Liver (tissue), 9 donors: ENCODE results near the gene GPR150. TPM values are rescaled to one million over a fixed set of nuclear protein-coding genes. Genes with fewer than 3 reads are reported as not detected.

Experiments
- DNase-seq: peaks from one replicate; pipeline ENCODE4 v3.0.0-alpha.2; 2017; ENCODE audit warnings: low spot score
- H3K27ac ChIP-seq, 2 donors: one replicate each; pipeline ENCODE4 v1.7.0; 2013; ENCODE audit warnings: inconsistent platforms in 2 of 2, low read length in 2 of 2, control low read depth in 1 of 2, low read depth in 1 of 2, mild to moderate bottlenecking in 1 of 2
- H3K27me3 ChIP-seq, 4 donors: one replicate each; pipeline versions ENCODE4 v1.6.1 to v1.7.0; 2013; ENCODE audit warnings: low read length in 3 of 4, inconsistent platforms in 1 of 4, mild to moderate bottlenecking in 1 of 4, moderate library complexity in 1 of 4; ENCODE audit not compliant: control insufficient read depth in 4 of 4, insufficient read depth in 4 of 4
- H3K36me3 ChIP-seq, 4 donors: one replicate each; pipeline versions ENCODE4 v1.6.1 to v1.7.0; 2013; ENCODE audit warnings: low read length in 3 of 4, mild to moderate bottlenecking in 3 of 4, low read depth in 1 of 4, moderate library complexity in 1 of 4; ENCODE audit not compliant: control insufficient read depth in 4 of 4, insufficient read depth in 3 of 4
- H3K4me1 ChIP-seq, 4 donors: one replicate each; pipeline versions ENCODE4 v1.6.1 to v1.7.0; 2013; ENCODE audit warnings: low read length in 3 of 4, mild to moderate bottlenecking in 3 of 4, moderate library complexity in 1 of 4; ENCODE audit not compliant: control insufficient read depth in 4 of 4, insufficient read depth in 4 of 4
- H3K4me3 ChIP-seq, 3 donors: one replicate each; pipeline versions ENCODE4 v1.6.1 to v1.7.0; 2013; ENCODE audit warnings: low read length in 3 of 3, control low read depth in 1 of 3, low read depth in 1 of 3, mild to moderate bottlenecking in 1 of 3
- H3K9ac ChIP-seq, 2 donors: one replicate each; pipeline ENCODE4 v1.7.0; 2013; ENCODE audit warnings: low read length in 2 of 2, mild to moderate bottlenecking in 2 of 2, moderate library complexity in 2 of 2, control low read depth in 1 of 2, low read depth in 1 of 2
- H3K9me3 ChIP-seq, 4 donors: one replicate each; pipeline versions ENCODE4 v1.6.1 to v1.7.0; 2013; ENCODE audit warnings: low read length in 3 of 4; ENCODE audit not compliant: control insufficient read depth in 4 of 4
- ATF3 ChIP-seq: IDR thresholded peaks from 2 replicates; pipeline ENCODE4 v1.6.1; 2016; ENCODE audit warnings: antibody characterized with exemption
- CTCF ChIP-seq: fragments of 150-350 bp; IDR thresholded peaks from 2 replicates; pipeline ENCODE4 v1.5.1; 2017; ENCODE audit warnings: improper control_type of control experiment, low read depth, low read length; ENCODE audit not compliant: missing input control
- FOXA1 ChIP-seq: IDR thresholded peaks from 2 replicates; pipeline ENCODE4 v1.6.1; 2016; ENCODE audit warnings: antibody characterized with exemption
- FOXA2 ChIP-seq: IDR thresholded peaks from 2 replicates; pipeline ENCODE4 v1.6.1; 2016; ENCODE audit warnings: antibody characterized with exemption
- GABPA ChIP-seq, 2 donors: IDR thresholded peaks in 1 of 2; conservative IDR thresholded peaks in 1 of 2; 2 replicates each; pipeline ENCODE4 v1.6.1; 2016; ENCODE audit warnings: antibody characterized with exemption in 2 of 2, mild to moderate bottlenecking in 1 of 2, moderate library complexity in 1 of 2
- HNF4A ChIP-seq, 2 donors: conservative IDR thresholded peaks; 2 replicates each; pipeline ENCODE4 v1.6.1; 2016; ENCODE audit warnings: antibody characterized with exemption in 2 of 2, mild to moderate bottlenecking in 2 of 2
- HNF4G ChIP-seq: IDR thresholded peaks from 2 replicates; pipeline ENCODE4 v1.6.1; 2016; ENCODE audit warnings: antibody characterized with exemption
- JUND ChIP-seq, 2 donors: IDR thresholded peaks; 2 replicates each; pipeline ENCODE4 v1.6.1; 2016; ENCODE audit warnings: antibody characterized with exemption in 2 of 2
- MAX ChIP-seq: IDR thresholded peaks from 2 replicates; pipeline ENCODE4 v1.6.1; 2016; ENCODE audit warnings: antibody characterized with exemption
- NR2F2 ChIP-seq: IDR thresholded peaks from 2 replicates; pipeline ENCODE4 v1.6.1; 2016; ENCODE audit warnings: antibody characterized with exemption
- RAD21 ChIP-seq, 2 donors: IDR thresholded peaks; 2 replicates each; pipeline ENCODE4 v1.6.1; 2016; ENCODE audit warnings: antibody characterized with exemption in 2 of 2, mild to moderate bottlenecking in 2 of 2
- REST ChIP-seq: IDR thresholded peaks from 2 replicates; pipeline ENCODE4 v1.6.1; 2016; ENCODE audit warnings: antibody characterized with exemption, mild to moderate bottlenecking
- RXRA ChIP-seq, 2 donors: IDR thresholded peaks; 2 replicates each; pipeline ENCODE4 v1.6.1; 2017 to 2018; ENCODE audit warnings: antibody characterized with exemption in 2 of 2, mild to moderate bottlenecking in 1 of 2
- SP1 ChIP-seq: IDR thresholded peaks from 2 replicates; pipeline ENCODE4 v1.6.1; 2018; ENCODE audit warnings: antibody characterized with exemption, mild to moderate bottlenecking
- TAF1 ChIP-seq: conservative IDR thresholded peaks from 2 replicates; pipeline ENCODE4 v1.6.1; 2016; ENCODE audit warnings: antibody characterized with exemption, mild to moderate bottlenecking
- YY1 ChIP-seq: IDR thresholded peaks from 2 replicates; pipeline ENCODE4 v1.6.1; 2016; ENCODE audit warnings: antibody characterized with exemption, mild to moderate bottlenecking
- WGBS: extraction: QIAGEN DNeasy Blood & Tissue Kit; methylation state at CpG from one replicate; pipeline ENCODE4 v1.1.7; 2013; 5-methylcytosine and 5-hydroxymethylcytosine counted together
- polyA plus RNA-seq, 2 donors: library from polyadenylated mRNA; stranded (reverse) in 1 of 2; unstranded in 1 of 2; fragments of 200-250 nt in 1 of 2; fragments of >200 nt in 1 of 2; fragmentation: Nextera tagmentation in 1 of 2; extraction: Ambion mirVana in 1 of 2; gene quantifications; one replicate each; pipeline versions ENCODE4 v1.2.1 to v1.2.3, GENCODE V29; 2013 to 2015
- total RNA-seq, 2 donors: library from RNA; depleted of rRNA; stranded (reverse); fragments of >200 nt; gene quantifications; one replicate each; pipeline ENCODE4 v1.2.3, GENCODE V29; 2014
- donor health status: healthy.
- donor health status: healthy.
- donor health status: healthy.
- donor health status: healthy.
- donor health status: healthy.

The GPR150 gene
- total and polyA plus RNA-seq, 4 donors: 0.07 to 0.17 (median 0.08) TPM; not detected in 1

GRCh38 chr5:95668216-95668615, 48.3 kb downstream of the GPR150 start:
- H3K9ac ChIP-seq: no peak overlapping the region
- H3K4me3 ChIP-seq: no peak overlapping the region
- H3K4me1 ChIP-seq: peaks cover 3 to 34% (median 19%) of the 10 kb centered on the region in 4 donors
- TF ChIP-seq TAF1 (no peak), RXRA (IDR thresholded peaks at IDR 0.05) (no peak), SP1 (no peak), REST (no peak)
- H3K36me3 ChIP-seq: no peaks in the 10 kb centered on the region
- DNase-seq: no peak
- H3K27ac ChIP-seq: no peak overlapping the region
- no peaks in the 10 kb centered on the region for H3K27me3 ChIP-seq
- no peaks in the 10 kb centered on the region for H3K9me3 ChIP-seq

GRCh38 chr5:95668728-95669127, 48.8 kb downstream of the GPR150 start:
- no peaks in the 10 kb centered on the region for H3K9me3 ChIP-seq
- no peak overlapping the region for H3K27ac ChIP-seq
- no peak for DNase-seq
- no peak overlapping the region for H3K4me3 ChIP-seq
- no peaks in the 10 kb centered on the region for H3K36me3 ChIP-seq
- 82% methylated on average over 1 of the region's 1 CpG for WGBS
- TF ChIP-seq ATF3: no peak
- TF ChIP-seq SP1: no peak
- TF ChIP-seq RAD21 (IDR thresholded peaks at IDR 0.05): no peak
- no peak for TF ChIP-seq NR2F2
- TF ChIP-seq JUND (IDR thresholded peaks at IDR 0.05): no peak
- no peak for TF ChIP-seq YY1
- no peak for TF ChIP-seq REST
- TF ChIP-seq FOXA1: no peak
- no peak for TF ChIP-seq TAF1
- TF ChIP-seq GABPA (IDR thresholded peaks at IDR 0.05 in 1 of 2, conservative IDR thresholded peaks at IDR 0.05 in 1 of 2): no peak
- TF ChIP-seq FOXA2: no peak
- TF ChIP-seq HNF4A (conservative IDR thresholded peaks at IDR 0.05): no peak
- no peak for TF ChIP-seq CTCF
- TF ChIP-seq RXRA (IDR thresholded peaks at IDR 0.05): no peak
- TF ChIP-seq MAX: no peak
- TF ChIP-seq HNF4G: no peak
- peaks cover 3 to 34% (median 19%) of the 10 kb centered on the region in 4 donors for H3K4me1 ChIP-seq
- H3K27me3 ChIP-seq: no peaks in the 10 kb centered on the region
- no peak overlapping the region for H3K9ac ChIP-seq
